ENCODE data around the gene SEZ6L.

Gene SEZ6L

DNA sequence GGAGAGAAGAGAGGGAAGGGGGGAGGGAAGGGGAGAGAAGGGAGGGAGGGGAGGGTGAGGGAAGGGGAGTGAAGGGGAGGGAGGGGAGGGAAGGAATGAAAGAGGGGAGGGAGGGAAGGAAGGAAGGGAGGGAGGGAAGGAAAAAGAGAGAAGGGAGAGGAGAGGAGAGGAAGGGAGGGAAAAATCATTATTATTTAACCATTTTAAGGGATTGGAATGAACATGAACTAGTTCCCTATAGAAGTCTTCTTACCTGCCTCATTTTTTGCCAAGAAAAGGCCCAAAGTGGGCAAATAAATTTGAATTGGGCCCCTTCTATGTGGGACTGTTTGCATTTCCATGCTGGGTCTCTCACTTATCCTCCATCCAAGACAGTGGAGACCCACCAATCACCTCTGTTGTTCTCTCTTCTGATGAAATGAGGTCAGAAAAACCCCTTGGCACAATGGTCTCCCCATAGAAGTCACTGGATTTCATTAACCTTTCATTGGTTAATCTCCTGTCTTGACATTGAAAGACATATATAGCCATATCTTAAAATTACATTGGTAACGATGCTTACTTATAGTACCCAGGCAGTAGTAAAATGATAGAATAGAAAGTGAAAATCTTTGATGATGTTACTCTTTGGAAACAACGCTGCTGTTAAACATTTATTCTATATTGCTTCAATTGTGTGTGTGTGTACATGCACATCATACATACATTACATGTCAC is 179.7 kb downstream of the SEZ6L start:
- H3K4me3 ChIP-seq (ENCODE audit: low read length), result no peak overlapping the region

DNA sequence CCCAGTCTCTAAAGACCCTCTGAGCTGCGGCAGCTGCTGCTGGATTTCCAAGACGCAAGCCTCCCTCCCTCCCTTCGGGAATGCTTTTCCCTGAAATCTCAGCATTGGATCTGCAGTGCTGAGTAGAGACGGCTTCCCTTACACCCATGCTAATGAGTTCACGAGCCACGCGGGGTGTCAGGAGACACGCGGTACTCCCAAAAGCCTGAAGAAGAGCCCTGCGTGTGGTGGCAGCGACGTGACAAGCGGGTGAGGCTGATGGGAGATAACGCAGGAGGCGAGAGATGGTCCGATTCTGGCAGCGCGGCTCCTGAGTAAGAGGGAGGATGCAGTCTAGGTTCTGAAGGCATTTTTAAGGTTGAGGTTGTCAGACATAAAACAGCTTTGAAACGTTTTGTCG is 185.4 kb downstream of the SEZ6L start:
- H3K27ac ChIP-seq (ENCODE audit: low read depth, low read length), result no peak overlapping the region
- H3K27me3 ChIP-seq (ENCODE audit: control insufficient read depth, low read length), result peaks cover 8% of the 10 kb centered on the region; the same call in 1 of the 2 replicates
- H3K36me3 ChIP-seq (ENCODE audit: control insufficient read depth, low read length), result no peaks in the 10 kb centered on the region
- no peak overlapping the region for H3K4me3 ChIP-seq (ENCODE audit: low read length)
- no peaks in the 10 kb centered on the region for H3K79me2 ChIP-seq (ENCODE audit: control insufficient read depth, low read length)
- H4K20me1 ChIP-seq (ENCODE audit: control insufficient read depth, insufficient read depth, low read depth, low read length), result no peaks in the 10 kb centered on the region
- H3K4me2 ChIP-seq (ENCODE audit: low read length), result no peak overlapping the region
- no peaks in the 10 kb centered on the region for H3K9me3 ChIP-seq (ENCODE audit: control insufficient read depth, insufficient read depth, low read length)
- H3K4me1 ChIP-seq (ENCODE audit: control insufficient read depth, low read length), result no peaks in the 10 kb centered on the region
- H3F3A ChIP-seq (ENCODE audit: control insufficient read depth, insufficient read depth), result no peaks in the 10 kb centered on the region
- H3K9me2 ChIP-seq (replicated peaks; ENCODE audit: control insufficient read depth, low read length), result no peaks in the 10 kb centered on the region
- TF ChIP-seq, protein P1, sequence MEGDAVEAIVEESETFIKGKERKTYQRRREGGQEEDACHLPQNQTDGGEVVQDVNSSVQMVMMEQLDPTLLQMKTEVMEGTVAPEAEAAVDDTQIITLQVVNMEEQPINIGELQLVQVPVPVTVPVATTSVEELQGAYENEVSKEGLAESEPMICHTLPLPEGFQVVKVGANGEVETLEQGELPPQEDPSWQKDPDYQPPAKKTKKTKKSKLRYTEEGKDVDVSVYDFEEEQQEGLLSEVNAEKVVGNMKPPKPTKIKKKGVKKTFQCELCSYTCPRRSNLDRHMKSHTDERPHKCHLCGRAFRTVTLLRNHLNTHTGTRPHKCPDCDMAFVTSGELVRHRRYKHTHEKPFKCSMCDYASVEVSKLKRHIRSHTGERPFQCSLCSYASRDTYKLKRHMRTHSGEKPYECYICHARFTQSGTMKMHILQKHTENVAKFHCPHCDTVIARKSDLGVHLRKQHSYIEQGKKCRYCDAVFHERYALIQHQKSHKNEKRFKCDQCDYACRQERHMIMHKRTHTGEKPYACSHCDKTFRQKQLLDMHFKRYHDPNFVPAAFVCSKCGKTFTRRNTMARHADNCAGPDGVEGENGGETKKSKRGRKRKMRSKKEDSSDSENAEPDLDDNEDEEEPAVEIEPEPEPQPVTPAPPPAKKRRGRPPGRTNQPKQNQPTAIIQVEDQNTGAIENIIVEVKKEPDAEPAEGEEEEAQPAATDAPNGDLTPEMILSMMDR (IDR thresholded peaks at IDR 0.05; ENCODE audit: low read depth, low read length, poor library complexity, severe bottlenecking), result no peak
- no peak for TF ChIP-seq EZH2phosphoT487 (IDR thresholded peaks at IDR 0.05; ENCODE audit: borderline replicate concordance, low read length)

More for the DNA sequence above, 179.7 kb downstream of the SEZ6L start:
- Histone ChIP-seq H3K4me1 (ENCODE audit: control insufficient read depth, low read length) (no peaks in the 10 kb centered on the region), H3K4me2 (ENCODE audit: low read length) (no peak overlapping the region), H3K79me2 (ENCODE audit: control insufficient read depth, low read length) (no peaks in the 10 kb centered on the region), H3K9me3 (ENCODE audit: control insufficient read depth, insufficient read depth, low read length) (no peaks in the 10 kb centered on the region), H3F3A (ENCODE audit: control insufficient read depth, insufficient read depth) (no peaks in the 10 kb centered on the region), H3K36me3 (ENCODE audit: control insufficient read depth, low read length) (no peaks in the 10 kb centered on the region), H3K27ac (ENCODE audit: low read depth, low read length) (no peak overlapping the region), H3K9me2 (replicated peaks; ENCODE audit: control insufficient read depth, low read length) (no peaks in the 10 kb centered on the region), H4K20me1 (ENCODE audit: control insufficient read depth, insufficient read depth, low read depth, low read length) (no peaks in the 10 kb centered on the region), H3K27me3 (ENCODE audit: control insufficient read depth, low read length) (peaks cover 13% of the 10 kb centered on the region)
- no peak for TF ChIP-seq EZH2phosphoT487 (IDR thresholded peaks at IDR 0.05; ENCODE audit: borderline replicate concordance, low read length)
- TF ChIP-seq, protein P1 (IDR thresholded peaks at IDR 0.05; ENCODE audit: low read depth, low read length, poor library complexity, severe bottlenecking), result no peak

DNA sequence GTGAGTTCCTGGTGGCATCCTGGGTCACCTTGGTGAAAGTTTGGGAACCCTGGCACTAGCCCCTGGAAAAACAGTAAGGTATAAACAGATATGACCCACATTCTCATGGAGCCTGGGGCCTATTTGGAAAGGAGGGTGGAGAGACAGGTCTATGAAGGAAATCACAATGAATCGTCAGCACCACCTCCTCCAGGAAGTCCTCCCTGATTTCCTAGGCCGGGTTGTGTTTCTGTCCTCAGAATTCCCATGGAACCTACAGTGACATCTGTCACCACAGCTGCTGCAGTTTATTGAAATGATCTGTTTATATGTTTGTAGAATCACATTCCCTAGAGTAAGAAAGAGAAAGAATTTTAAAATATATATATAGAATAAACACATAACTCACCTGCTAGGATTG is 188.0 kb downstream of the SEZ6L start:
- TF ChIP-seq, protein P1 (IDR thresholded peaks at IDR 0.05; ENCODE audit: low read depth, low read length, poor library complexity, severe bottlenecking), result no peak
- no peak for TF ChIP-seq EZH2phosphoT487 (IDR thresholded peaks at IDR 0.05; ENCODE audit: borderline replicate concordance, low read length)
- H3K27ac ChIP-seq (ENCODE audit: low read depth, low read length), result no peak overlapping the region
- no peaks in the 10 kb centered on the region for H3K36me3 ChIP-seq (ENCODE audit: control insufficient read depth, low read length)
- no peak overlapping the region for H3K4me3 ChIP-seq (ENCODE audit: low read length)
- H3K27me3 ChIP-seq (ENCODE audit: control insufficient read depth, low read length), result peaks cover 11% of the 10 kb centered on the region
- H3F3A ChIP-seq (ENCODE audit: control insufficient read depth, insufficient read depth), result no peaks in the 10 kb centered on the region
- H3K79me2 ChIP-seq (ENCODE audit: control insufficient read depth, low read length), result no peaks in the 10 kb centered on the region
- peaks cover 8% of the 10 kb centered on the region for H3K4me1 ChIP-seq (ENCODE audit: control insufficient read depth, low read length)
- H3K4me2 ChIP-seq (ENCODE audit: low read length), result no peak overlapping the region
- no peaks in the 10 kb centered on the region for H4K20me1 ChIP-seq (ENCODE audit: control insufficient read depth, insufficient read depth, low read depth, low read length)
- no peaks in the 10 kb centered on the region for H3K9me3 ChIP-seq (ENCODE audit: control insufficient read depth, insufficient read depth, low read length)
- no peaks in the 10 kb centered on the region for H3K9me2 ChIP-seq (replicated peaks; ENCODE audit: control insufficient read depth, low read length)
